HEK293 (cell line): Measurements from ENCODE around the gene EFNA2.

Experiments
- CTCF ChIA-PET: fragments of 350-600 bp; formaldehyde crosslinking; extraction: SDS; loops from one replicate; lab custom pipeline; 2021; ENCODE audit warnings: antibody characterized with exemption; lab: Yijun Ruan, JAX
- POLR2A ChIA-PET: fragments of 300-600 bp; formaldehyde crosslinking; extraction: SDS; loops from one replicate; lab custom pipeline; 2020; ENCODE audit warnings: antibody characterized with exemption, inconsistent platforms; lab: Yijun Ruan, JAX
- H3K27ac ChIP-seq: fragments of 200-500 bp; sonication (Bioruptor generic); 2 replicates; pipeline ENCODE4 v1.5.1; 2014; ENCODE audit warnings: low read depth, low read length, control low read depth, inconsistent platforms; ENCODE audit errors: extremely low read depth
- H3K36me3 ChIP-seq, 2 experiments: fragments of 200-500 bp in 1 of 2; sonication (Bioruptor generic) in 1 of 2; 1 replicate in 1 of 2; 2 replicates in 1 of 2; pipeline ENCODE4 v1.5.1; 2014 to 2017; ENCODE audit warnings: inconsistent platforms in 2 of 2, low read length in 2 of 2; ENCODE audit not compliant: control insufficient read depth in 2 of 2, insufficient read depth in 1 of 2
- H3K4me1 ChIP-seq: fragments of 200-500 bp; sonication (Bioruptor generic); 2 replicates; pipeline ENCODE4 v1.5.1; 2014; ENCODE audit warnings: mild to moderate bottlenecking, low read length, inconsistent platforms; ENCODE audit not compliant: control insufficient read depth, insufficient read depth
- H3K4me3 ChIP-seq: 2 replicates; pipeline ENCODE4 v1.5.1; 2011; ENCODE audit warnings: low read depth, mild to moderate bottlenecking, control low read depth, low read length, moderate library complexity
- H3K9me3 ChIP-seq: fragments of 200-500 bp; sonication (Bioruptor generic); 2 replicates; pipeline ENCODE4 v1.5.1; 2014; ENCODE audit warnings: low read depth, low read length, inconsistent platforms; ENCODE audit not compliant: control insufficient read depth, insufficient read depth
- EGR2 ChIP-seq: fragments of 450-650 bp; formaldehyde crosslinking; IDR thresholded peaks from 2 replicates; pipeline ENCODE4 v1.5.1; 2016; ENCODE audit warnings: low read depth, missing biosample characterization, missing genetic modification characterization
- HIC1 ChIP-seq: fragments of 450-650 bp; formaldehyde crosslinking; IDR thresholded peaks from 2 replicates; pipeline ENCODE4 v1.5.1; 2016; ENCODE audit warnings: missing biosample characterization, missing genetic modification characterization
- KLF1 ChIP-seq: fragments of 450-650 bp; formaldehyde crosslinking; IDR thresholded peaks from 2 replicates; pipeline ENCODE4 v1.5.1; 2016; ENCODE audit warnings: missing biosample characterization, missing genetic modification characterization
- PATZ1 ChIP-seq: fragments of 450-650 bp; formaldehyde crosslinking; IDR thresholded peaks from 2 replicates; pipeline ENCODE4 v1.5.1; 2016; ENCODE audit warnings: missing biosample characterization, missing genetic modification characterization
- ZNF138 ChIP-seq: fragments of 450-650 bp; formaldehyde crosslinking; IDR thresholded peaks from 2 replicates; pipeline ENCODE4 v1.5.1; 2016; ENCODE audit warnings: missing biosample characterization, missing genetic modification characterization, borderline replicate concordance
- ZNF18 ChIP-seq: fragments of 450-650 bp; formaldehyde crosslinking; IDR thresholded peaks from 2 replicates; pipeline ENCODE4 v1.5.1; 2016; ENCODE audit warnings: missing biosample characterization, missing genetic modification characterization
- ZNF2 ChIP-seq: fragments of 450-650 bp; formaldehyde crosslinking; IDR thresholded peaks from 2 replicates; pipeline ENCODE4 v1.5.1; 2016; ENCODE audit warnings: missing biosample characterization, missing genetic modification characterization
- ZNF341 ChIP-seq: fragments of 450-650 bp; formaldehyde crosslinking; IDR thresholded peaks from 2 replicates; pipeline ENCODE4; 2016; ENCODE audit warnings: low read depth, missing biosample characterization, missing genetic modification characterization
- ZNF513 ChIP-seq: fragments of 450-650 bp; IDR thresholded peaks from 2 replicates; pipeline ENCODE4 v1.5.1; 2018; ENCODE audit warnings: missing biosample characterization, missing genetic modification characterization
- ZNF518A ChIP-seq: fragments of 450-650 bp; formaldehyde crosslinking; conservative IDR thresholded peaks from 2 replicates; pipeline ENCODE4 v1.5.1; 2016; ENCODE audit warnings: low read depth, missing biosample characterization, missing genetic modification characterization
- ZNF544 ChIP-seq: fragments of 450-650 bp; formaldehyde crosslinking; IDR thresholded peaks from 2 replicates; pipeline ENCODE4 v1.5.0; 2017; ENCODE audit warnings: missing biosample characterization, missing genetic modification characterization
- ZNF555 ChIP-seq: fragments of 450-650 bp; formaldehyde crosslinking; conservative IDR thresholded peaks from 2 replicates; pipeline ENCODE4 v1.5.1; 2017; ENCODE audit warnings: missing biosample characterization, mild to moderate bottlenecking, missing genetic modification characterization, inconsistent platforms
- ZNF692 ChIP-seq: fragments of 450-650 bp; formaldehyde crosslinking; IDR thresholded peaks from 2 replicates; pipeline ENCODE4 v1.5.1; 2016; ENCODE audit warnings: missing biosample characterization, missing genetic modification characterization
- ZNF776 ChIP-seq: fragments of 450-650 bp; formaldehyde crosslinking; IDR thresholded peaks from 2 replicates; pipeline ENCODE4 v1.5.0; 2017; ENCODE audit warnings: missing biosample characterization, missing genetic modification characterization, borderline replicate concordance

Gene EFNA2

GRCh38 chr19:1292419-1293151, 6.9 kb downstream of the EFNA2 start:
- Histone ChIP-seq H3K27ac (no peak overlapping the region), H3K9me3 (no peaks in the 10 kb centered on the region), H3K4me1 (0 out of 2 replicates have a peak, but pooled peaks cover 3% of the 10 kb centered on the region), H3K4me3 (no peak overlapping the region), H3K36me3 (no peaks in the 10 kb centered on the region)
- CTCF ChIA-PET = interaction anchor here (0.6 to 1.1 kb wide), 3 partner anchors 13 to 38 kb away, joined by 3 to 6 read pairs (median 3); no protein-coding TSS in a partner anchor
- POLR2A ChIA-PET = no interaction called here
- peak; percentile 87 for TF ChIP-seq ZNF18
- 0 out of 2 replicates have a peak, but pooled peaks have one; percentile 30 for TF ChIP-seq KLF1
- no peak for TF ChIP-seq ZNF518A (tag by site-specific recombination)
- 0 out of 2 replicates have a peak, but pooled peaks have one; percentile 11 for TF ChIP-seq PATZ1 (tag by site-specific recombination)
- TF ChIP-seq ZNF776 (tag by site-specific recombination) = no peak
- TF ChIP-seq ZNF341 (tag by site-specific recombination) = peak; percentile 75
- no peak for TF ChIP-seq ZNF692
- TF ChIP-seq ZNF544 (tag by site-specific recombination) = no peak
- no peak for TF ChIP-seq ZNF555 (tag by site-specific recombination)
- no peak for TF ChIP-seq EGR2 (tag by site-specific recombination)
- TF ChIP-seq ZNF513 = no peak
- TF ChIP-seq ZNF2 (tag by site-specific recombination) = no peak
- no peak for TF ChIP-seq HIC1 (tag by site-specific recombination)
- no peak for TF ChIP-seq ZNF138
